SU-DHL-6 (cell line): ENCODE data around the gene TMPRSS12.
"Not testable (repeated sequence)": the region's sequence is repeated elsewhere in the genome, so short reads cannot be mapped to it uniquely, and the experiment has no call there.

ENCODE experiments used
- H2AFZ ChIP-seq: fragments of 200-600 bp; sonication (generic); 2 replicates; pipeline ENCODE4 v1.6.1; 2014; ENCODE audit warnings: low read depth, mild to moderate bottlenecking, moderate library complexity, mixed read lengths, antibody characterized with exemption, low read length; ENCODE audit not compliant: severe bottlenecking
- H3F3A ChIP-seq: fragments of 200-600 bp; shearing (Covaris generic); 2 replicates; pipeline ENCODE4 v1.6.0; 2016; ENCODE audit warnings: antibody characterized with exemption, mild to moderate bottlenecking; ENCODE audit not compliant: insufficient read depth
- H3K27ac ChIP-seq: fragments of 200-600 bp; sonication (generic); 2 replicates; pipeline ENCODE4 v1.5.1; 2016; ENCODE audit warnings: low read depth, mild to moderate bottlenecking, low read length, moderate library complexity, mixed read lengths
- H3K27me3 ChIP-seq: fragments of 200-600 bp; sonication (generic), shearing (Covaris generic); 2 replicates; pipeline ENCODE4 v1.6.0; 2014; ENCODE audit warnings: mild to moderate bottlenecking, low read length
- H3K36me3 ChIP-seq: fragments of 200-600 bp; sonication (generic); 2 replicates; pipeline ENCODE4 v1.6.1; 2014; ENCODE audit warnings: mild to moderate bottlenecking, low read length, mixed read lengths
- H3K4me2 ChIP-seq: fragments of 300-600, 200-600 bp; shearing (Covaris generic), sonication (generic); 2 replicates; pipeline ENCODE4 v1.6.0; 2014; ENCODE audit warnings: low read length, low read depth, mild to moderate bottlenecking; ENCODE audit not compliant: poor library complexity, severe bottlenecking
- H3K4me3 ChIP-seq: fragments of 200-600 bp; sonication (generic); 2 replicates; pipeline ENCODE4 v1.5.1; 2014; ENCODE audit warnings: antibody characterized with exemption, low read length, mild to moderate bottlenecking, mixed read lengths; ENCODE audit not compliant: insufficient read depth, poor library complexity, severe bottlenecking
- H3K79me2 ChIP-seq: fragments of 200-600 bp; sonication (generic); 2 replicates; pipeline ENCODE4 v1.6.1; 2014; ENCODE audit warnings: mild to moderate bottlenecking, low read length, moderate library complexity; ENCODE audit not compliant: insufficient read depth
- H3K9ac ChIP-seq: fragments of 200-600 bp; sonication (generic); 2 replicates; pipeline ENCODE4 v1.7.0; 2014; ENCODE audit warnings: mild to moderate bottlenecking, low read length
- H3K9me2 ChIP-seq: fragments of 200-600 bp; sonication (generic); replicated peaks from 2 replicates; pipeline ENCODE4 v1.6.1; 2014; ENCODE audit warnings: low read length; ENCODE audit not compliant: insufficient read depth
- H3K9me3 ChIP-seq: fragments of 200-600 bp; sonication (generic); 2 replicates; pipeline ENCODE4 v1.6.1; 2014; ENCODE audit warnings: low read length, mixed read lengths; ENCODE audit not compliant: insufficient read depth
- H4K20me1 ChIP-seq: fragments of 200-600 bp; sonication (generic); 2 replicates; pipeline ENCODE4 v1.6.1; 2014; ENCODE audit warnings: low read depth, mild to moderate bottlenecking, antibody characterized with exemption, low read length, moderate library complexity, mixed read lengths
- CTCF ChIP-seq: fragments of 200-600 bp; sonication (generic); IDR thresholded peaks from one replicate; pipeline ENCODE4 v1.5.1; 2017; ENCODE audit warnings: antibody characterized with exemption, mild to moderate bottlenecking, low read length, moderate library complexity; ENCODE audit not compliant: insufficient read depth, poor library complexity, severe bottlenecking
- EZH2phosphoT487 ChIP-seq: fragments of 200-600 bp; sonication (generic), shearing (Covaris generic); conservative IDR thresholded peaks from 2 replicates; pipeline ENCODE4 v1.6.1; 2018; ENCODE audit warnings: mild to moderate bottlenecking, antibody characterized with exemption, low read length, moderate library complexity, mixed read lengths

Gene TMPRSS12

GRCh38 chr12:50901685-50902113 is 59.0 kb downstream of the TMPRSS12 start:
- TF ChIP-seq CTCF (no peak), EZH2phosphoT487 (no peak)
- no peak overlapping the region for H2AFZ ChIP-seq
- H3K4me2 ChIP-seq, result no peak overlapping the region
- H3K9me2 ChIP-seq, result no peaks in the 10 kb centered on the region
- H3K36me3 ChIP-seq, result no peaks in the 10 kb centered on the region
- H3K27me3 ChIP-seq, result no peaks in the 10 kb centered on the region
- H3K27ac ChIP-seq, result no peak overlapping the region
- H3F3A ChIP-seq, result peaks cover 3% of the 10 kb centered on the region; the same call in 1 of the 2 replicates
- no peak overlapping the region for H3K4me3 ChIP-seq
- H3K9me3 ChIP-seq, result no peaks in the 10 kb centered on the region
- H3K79me2 ChIP-seq, result no peaks in the 10 kb centered on the region
- H3K9ac ChIP-seq, result no peak overlapping the region
- no peaks in the 10 kb centered on the region for H4K20me1 ChIP-seq

GRCh38 chr12:50908479-50908878 is 65.8 kb downstream of the TMPRSS12 start:
- not testable (repeated sequence) for H3F3A ChIP-seq, H2AFZ ChIP-seq, H3K4me2 ChIP-seq, H3K79me2 ChIP-seq, H3K36me3 ChIP-seq, H3K9me2 ChIP-seq, H3K9ac ChIP-seq, H3K4me3 ChIP-seq, H3K27ac ChIP-seq, H3K27me3 ChIP-seq, H4K20me1 ChIP-seq
- H3K9me3 ChIP-seq, result peaks cover 12% of the 10 kb centered on the region; the same call in 1 of the 2 replicates

GRCh38 chr12:50912361-50912760 is 69.6 kb downstream of the TMPRSS12 start:
- H4K20me1 ChIP-seq, H3K4me3 ChIP-seq, H3F3A ChIP-seq, H3K4me2 ChIP-seq, H3K9me2 ChIP-seq, H3K9ac ChIP-seq, H3K27ac ChIP-seq, H2AFZ ChIP-seq, H3K27me3 ChIP-seq, H3K79me2 ChIP-seq, H3K36me3 ChIP-seq: not testable (repeated sequence)
- peaks cover 16% of the 10 kb centered on the region; the same call in 1 of the 2 replicates for H3K9me3 ChIP-seq

GRCh38 chr12:50913224-50913623 is 70.5 kb downstream of the TMPRSS12 start:
- H2AFZ ChIP-seq, result no peak overlapping the region
- no peak overlapping the region for H3K9ac ChIP-seq
- H3K4me2 ChIP-seq, result no peak overlapping the region
- no peaks in the 10 kb centered on the region for H3K36me3 ChIP-seq
- H3K79me2 ChIP-seq, result no peaks in the 10 kb centered on the region
- peaks cover 16% of the 10 kb centered on the region; the same call in 1 of the 2 replicates for H3K9me3 ChIP-seq
- no peaks in the 10 kb centered on the region for H4K20me1 ChIP-seq
- H3K9me2 ChIP-seq, result no peaks in the 10 kb centered on the region
- TF ChIP-seq CTCF, result no peak
- no peak for TF ChIP-seq EZH2phosphoT487
- no peak overlapping the region for H3K4me3 ChIP-seq
- H3K27me3 ChIP-seq, result no peaks in the 10 kb centered on the region
- H3F3A ChIP-seq, result no peaks in the 10 kb centered on the region
- H3K27ac ChIP-seq, result no peak overlapping the region
